Stimulated activated CD4-positive, alpha-beta T cell treated with anti-CD3 and anti-CD28 coated beads, Interleukin-1b, Interleukin-23, amount 100 ng/mL, for 1 hour (primary cell): ENCODE measurements around the gene ATP5PB.
A peak's percentile ranks its signal among the peaks of the same experiment; 100 is the strongest.

ENCODE experiments used
- DNase-seq, 2 donors: peaks; one replicate each; pipeline ENCODE4 v3.0.0-alpha.2; 2020; ENCODE audit warnings: low read depth in 2 of 2

ATP5PB gene

GRCh38 chr1:111446967-111447892 lies 2.0 kb upstream of the ATP5PB start:
- DNase-seq = no peak

- DNase-seq = peak in 1 of 2 donors; percentile 9
Measured at GRCh38 chr1:111448482-111448917, 764 bp upstream of the ATP5PB start.

- DNase-seq = no peak
Measured at GRCh38 chr1:111449703-111450017, 396 bp downstream of the ATP5PB start.

- no peak for DNase-seq
Measured at GRCh38 chr1:111450185-111450584, 921 bp downstream of the ATP5PB start.

- DNase-seq = no peak
Measured at GRCh38 chr1:111452581-111452980, 3.3 kb downstream of the ATP5PB start.

GRCh38 chr1:111453706-111454105 lies 4.4 kb downstream of the ATP5PB start:
- DNase-seq = no peak

GRCh38 chr1:111454859-111455641 lies 5.8 kb downstream of the ATP5PB start:
- DNase-seq = no peak

- DNase-seq = no peak
Measured at GRCh38 chr1:111455642-111456031, 6.4 kb downstream of the ATP5PB start.

- DNase-seq = no peak
Measured at GRCh38 chr1:111461765-111462164, 12.5 kb downstream of the ATP5PB start.

GRCh38 chr1:111462370-111463028 lies 13.2 kb downstream of the ATP5PB start:
- DNase-seq = no peak

- DNase-seq = no peak
Measured at GRCh38 chr1:111463029-111463683, 13.9 kb downstream of the ATP5PB start.

- DNase-seq = no peak
Measured at GRCh38 chr1:111465754-111466153, 16.5 kb downstream of the ATP5PB start.

- no peak for DNase-seq
Measured at GRCh38 chr1:111466480-111466879, 17.2 kb downstream of the ATP5PB start.

- no peak for DNase-seq
Measured at GRCh38 chr1:111467865-111468716, 18.8 kb downstream of the ATP5PB start.

- DNase-seq = no peak
Measured at GRCh38 chr1:111468717-111469100, 19.4 kb downstream of the ATP5PB start.

- no peak for DNase-seq
Measured at GRCh38 chr1:111469539-111469938, 20.3 kb downstream of the ATP5PB start.

GRCh38 chr1:111470596-111470995 lies 21.3 kb downstream of the ATP5PB start:
- no peak for DNase-seq

- DNase-seq = peak; percentile 9 to 31
Measured at GRCh38 chr1:111471012-111471411, 21.7 kb downstream of the ATP5PB start.

- no peak for DNase-seq
Measured at GRCh38 chr1:111471538-111471937, 22.3 kb downstream of the ATP5PB start.

GRCh38 chr1:111474106-111474505 lies 24.8 kb downstream of the ATP5PB start:
- no peak for DNase-seq

- DNase-seq = no peak
Measured at GRCh38 chr1:111474521-111474920, 25.3 kb downstream of the ATP5PB start.
